NT2/D1 (cell line): Measurements from ENCODE around the gene GTPBP6.
"Not testable (repeated sequence)": the region's sequence is repeated elsewhere in the genome, so short reads cannot be mapped to it uniquely, and the experiment has no call there.

Experiments used
- DNase-seq: peaks from one replicate; pipeline ENCODE4 v3.0.0-alpha.2; 2011; ENCODE audit warnings: low read depth, low spot score
- H3K27me3 ChIP-seq: 2 replicates; pipeline ENCODE4 v1.6.0; 2011; ENCODE audit warnings: mild to moderate bottlenecking; ENCODE audit not compliant: insufficient read length, insufficient read depth
- H3K36me3 ChIP-seq: 2 replicates; pipeline ENCODE4 v1.6.1; 2011; ENCODE audit warnings: mild to moderate bottlenecking, low read length, mixed read lengths; ENCODE audit not compliant: insufficient read depth, insufficient read length
- H3K4me1 ChIP-seq: 2 replicates; pipeline ENCODE4 v1.5.1; 2011; ENCODE audit not compliant: insufficient read depth, insufficient read length
- H3K4me3 ChIP-seq: 2 replicates; pipeline ENCODE4 v1.5.1; 2011; ENCODE audit warnings: low read depth; ENCODE audit not compliant: insufficient read length
- H3K9ac ChIP-seq: 2 replicates; pipeline ENCODE4 v1.6.0; 2011; ENCODE audit warnings: low read depth; ENCODE audit not compliant: insufficient read length
- H3K9me3 ChIP-seq: 2 replicates; pipeline ENCODE4 v1.5.1; 2011; ENCODE audit warnings: mild to moderate bottlenecking, low read length; ENCODE audit not compliant: insufficient read depth
- SUZ12 ChIP-seq: IDR thresholded peaks from 2 replicates; pipeline ENCODE4 v1.6.1; 2011; ENCODE audit not compliant: insufficient read length, insufficient read depth; ENCODE audit errors: extremely low read depth
- YY1 ChIP-seq: IDR thresholded peaks from 2 replicates; pipeline ENCODE4 v1.6.1; 2011; ENCODE audit not compliant: insufficient read length, insufficient read depth
- ZNF274 ChIP-seq: IDR thresholded peaks from 2 replicates; pipeline ENCODE4 v1.6.1; 2011; ENCODE audit warnings: mild to moderate bottlenecking, low read depth, low read length

GTPBP6 gene

GRCh38 chrX:355329-356050 lies 36.9 kb upstream of the GTPBP6 start:
- H3K9me3 ChIP-seq, result peaks cover 12% of the 10 kb centered on the region
- TF ChIP-seq ZNF274 (no peak), YY1 (no peak), SUZ12 (no peak)
- no peaks in the 10 kb centered on the region for H3K4me1 ChIP-seq
- no peak overlapping the region for H3K4me3 ChIP-seq
- H3K9ac ChIP-seq, result no peak overlapping the region
- no peak for DNase-seq
- H3K36me3 ChIP-seq, result peaks cover 48% of the 10 kb centered on the region
- H3K27me3 ChIP-seq, result no peaks in the 10 kb centered on the region

DNA sequence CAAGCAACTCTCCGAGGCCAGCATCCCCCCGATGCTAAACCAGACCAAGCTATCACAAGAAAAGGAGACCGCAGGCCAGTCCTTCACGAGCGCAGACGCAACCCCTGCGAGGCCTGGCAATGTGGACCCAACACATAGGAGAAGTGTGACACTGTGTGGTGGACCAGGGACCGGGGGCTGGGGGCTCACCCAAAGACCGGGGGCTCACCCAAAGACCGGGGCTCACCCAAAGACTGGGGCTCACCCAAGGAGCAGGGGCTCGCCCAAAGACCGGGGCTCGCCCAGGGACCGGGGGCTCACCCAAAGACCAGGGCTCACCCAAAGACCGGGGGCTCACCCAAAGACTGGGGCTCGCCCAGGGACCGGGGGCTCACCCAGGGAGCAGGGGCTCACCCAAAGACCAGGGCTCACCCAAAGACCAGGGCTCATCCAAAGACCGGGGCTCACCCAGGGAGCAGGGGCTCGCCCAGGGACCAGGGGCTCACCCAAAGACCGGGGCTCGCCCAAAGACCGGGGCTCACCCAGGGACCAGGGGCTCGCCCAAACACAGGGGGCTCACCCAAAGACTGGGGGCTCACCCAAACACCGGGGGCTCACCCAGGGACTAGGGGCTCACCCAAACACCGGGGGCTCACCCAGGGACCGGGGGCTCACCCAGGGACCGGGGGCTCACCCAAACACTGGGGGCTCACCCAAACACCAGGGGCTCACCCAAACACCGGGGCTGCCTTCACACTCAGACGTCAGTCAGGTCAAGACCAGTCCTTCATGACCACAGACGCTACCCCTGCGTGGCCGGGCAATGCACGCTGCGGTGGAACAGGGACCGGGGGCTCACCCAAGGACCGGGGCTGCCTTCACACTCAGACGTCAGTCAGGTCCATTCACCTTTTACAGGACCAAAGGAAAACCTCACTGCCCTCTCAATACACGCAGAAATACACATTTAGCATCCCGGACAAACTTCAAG lies 35.3 kb upstream of the GTPBP6 start:
- Histone ChIP-seq H3K36me3 (peaks cover 40% of the 10 kb centered on the region), H3K27me3 (no peaks in the 10 kb centered on the region), H3K4me1 (peaks cover 3% of the 10 kb centered on the region), H3K9me3 (no peaks in the 10 kb centered on the region), H3K4me3 (no peak overlapping the region), H3K9ac (no peak overlapping the region)
- DNase-seq, result no peak
- TF ChIP-seq SUZ12, result no peak

DNA sequence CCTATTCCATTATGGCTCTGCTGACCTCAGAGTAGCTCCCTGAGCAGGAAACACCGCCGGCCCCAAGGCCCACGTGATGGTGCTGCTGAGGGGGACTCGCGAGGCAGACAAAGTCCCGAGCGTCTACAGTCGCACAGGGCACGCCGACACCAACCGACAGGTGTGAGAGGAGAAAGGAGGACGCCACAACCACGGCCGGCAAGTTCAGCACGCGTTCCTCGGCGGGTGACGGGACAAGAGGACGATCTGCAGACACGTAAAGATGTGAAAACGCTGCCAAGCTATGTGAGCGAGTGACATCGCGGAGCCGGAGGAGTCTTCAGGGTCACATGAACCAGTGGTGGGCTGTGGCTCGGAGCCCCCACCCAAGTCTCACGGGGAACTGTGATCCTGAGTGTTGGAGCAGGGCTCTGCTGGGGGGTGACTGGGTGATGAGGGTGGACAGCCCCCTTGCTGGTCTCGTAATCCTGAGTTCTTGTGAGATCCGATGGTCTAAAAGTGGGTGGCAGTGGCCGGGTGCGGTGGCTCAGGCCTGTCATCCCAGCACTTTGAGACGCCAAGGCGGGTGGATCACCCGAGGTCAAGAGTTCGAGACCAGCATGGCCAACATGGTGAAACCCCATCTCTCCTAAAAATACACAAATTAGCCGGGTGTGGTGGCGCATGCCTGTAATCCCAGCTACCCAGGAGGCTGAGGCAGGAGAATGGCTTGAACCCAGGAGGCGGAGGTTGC lies 34.2 kb upstream of the GTPBP6 start:
- no peak overlapping the region for H3K9ac ChIP-seq
- H3K9me3 ChIP-seq, result no peaks in the 10 kb centered on the region
- peaks cover 3% of the 10 kb centered on the region for H3K4me1 ChIP-seq
- TF ChIP-seq SUZ12, result no peak
- no peak overlapping the region for H3K4me3 ChIP-seq
- H3K36me3 ChIP-seq, result peaks cover 31% of the 10 kb centered on the region
- no peaks in the 10 kb centered on the region for H3K27me3 ChIP-seq
- no peak for DNase-seq

DNA sequence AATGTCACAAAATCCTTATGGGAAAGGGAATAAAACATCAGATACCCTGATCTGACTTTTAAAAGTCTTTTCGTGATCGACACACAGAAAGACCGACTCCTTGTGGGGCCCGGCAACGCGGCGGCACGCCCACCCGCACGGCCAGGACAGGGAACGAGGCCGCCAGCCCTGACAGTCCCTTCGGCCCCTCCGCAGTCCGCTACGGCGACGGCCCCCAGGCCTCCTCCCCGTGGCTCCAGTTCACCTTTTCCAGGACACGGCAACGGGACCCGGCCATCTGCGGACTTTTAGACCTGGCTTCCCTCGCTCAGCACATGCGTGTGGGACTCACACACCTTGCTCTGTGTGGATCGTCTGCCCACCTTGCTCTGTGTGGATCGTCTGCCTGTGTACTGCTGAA lies 33.6 kb upstream of the GTPBP6 start:
- peaks cover 31% of the 10 kb centered on the region for H3K36me3 ChIP-seq
- peaks cover 3% of the 10 kb centered on the region for H3K4me1 ChIP-seq
- no peak for TF ChIP-seq SUZ12
- no peak for TF ChIP-seq YY1
- no peak for TF ChIP-seq ZNF274
- no peaks in the 10 kb centered on the region for H3K27me3 ChIP-seq
- no peak for DNase-seq
- H3K4me3 ChIP-seq, result no peak overlapping the region
- H3K9ac ChIP-seq, result no peak overlapping the region
- no peaks in the 10 kb centered on the region for H3K9me3 ChIP-seq

- DNase-seq, result no peak
- no peak overlapping the region for H3K9ac ChIP-seq
- H3K36me3 ChIP-seq, result peaks cover 35% of the 10 kb centered on the region
- H3K4me1 ChIP-seq, result peaks cover 3% of the 10 kb centered on the region
- no peak overlapping the region for H3K4me3 ChIP-seq
- no peaks in the 10 kb centered on the region for H3K27me3 ChIP-seq
- TF ChIP-seq ZNF274, result no peak
- no peak for TF ChIP-seq YY1
- no peak for TF ChIP-seq SUZ12
- H3K9me3 ChIP-seq, result no peaks in the 10 kb centered on the region
Observed at GRCh38 chrX:351736-352135, 33.1 kb upstream of the GTPBP6 start.

- DNase-seq, H3K27me3 ChIP-seq, H3K4me1 ChIP-seq, H3K9me3 ChIP-seq, H3K9ac ChIP-seq, H3K4me3 ChIP-seq: not testable (repeated sequence)
- peaks cover 33% of the 10 kb centered on the region for H3K36me3 ChIP-seq
Observed at GRCh38 chrX:351324-351641, 32.7 kb upstream of the GTPBP6 start.

DNA sequence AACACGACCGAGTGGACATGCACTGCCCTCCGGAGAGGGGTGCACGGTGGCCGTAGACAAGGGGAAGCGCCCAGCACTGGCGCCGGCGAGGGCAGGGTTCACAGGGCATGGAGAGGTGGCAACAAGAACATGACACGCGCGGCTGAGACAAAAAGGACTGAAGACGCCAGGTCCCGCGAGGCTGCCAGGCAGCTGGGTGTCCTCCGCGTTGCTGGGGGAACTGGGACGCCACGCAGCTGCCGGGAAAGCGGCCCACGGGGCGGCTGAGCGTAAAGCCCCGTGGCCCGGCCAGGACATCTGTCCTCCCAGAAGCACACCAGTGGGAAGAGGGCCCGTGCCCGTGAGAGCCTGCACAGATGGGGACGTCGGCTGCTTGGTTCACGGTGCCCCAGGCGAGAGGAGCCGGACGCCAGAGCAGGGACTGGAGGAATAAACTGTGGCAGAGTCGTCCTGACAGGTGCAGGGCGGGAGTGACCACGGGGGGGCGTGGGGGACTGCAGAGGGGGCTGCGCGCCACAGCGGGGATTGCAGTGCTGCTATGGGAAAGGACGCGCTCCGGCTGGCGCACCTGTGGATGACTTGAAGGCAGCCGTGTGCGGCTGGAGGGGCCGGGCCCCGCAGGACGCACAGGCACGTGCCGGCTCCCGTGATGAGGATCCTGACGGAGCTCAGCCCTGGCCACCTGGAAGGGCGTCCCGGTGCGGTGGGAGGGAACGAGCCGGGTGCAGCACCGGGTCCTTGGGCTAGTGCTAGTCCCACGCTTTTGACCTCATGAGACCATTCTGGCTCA lies 32.1 kb upstream of the GTPBP6 start:
- peaks cover 33% of the 10 kb centered on the region for H3K36me3 ChIP-seq
- DNase-seq, result no peak

More for the DNA sequence above, 32.1 kb upstream of the GTPBP6 start:
- Histone ChIP-seq H3K27me3 (no peaks in the 10 kb centered on the region), H3K9ac (no peak overlapping the region), H3K4me1 (peaks cover 3% of the 10 kb centered on the region), H3K4me3 (no peak overlapping the region), H3K9me3 (no peaks in the 10 kb centered on the region)
- TF ChIP-seq YY1, result no peak
- TF ChIP-seq SUZ12, result no peak
- TF ChIP-seq ZNF274, result no peak
